ENCODE results near the gene ALKBH4.

- no peak for TF ChIP-seq CTCF (IDR thresholded peaks at IDR 0.05)
- no peak for TF ChIP-seq POLR2A (IDR thresholded peaks at IDR 0.05)
These were observed 19.0 kb downstream of the ALKBH4 start for GRCh38 chr7:102445674-102446071.

Measured in esophagus squamous epithelium (tissue), 4 donors.